Omental fat pad (tissue), 4 donors: ENCODE data around the gene SARDH. TPM values are rescaled to one million over a fixed set of nuclear protein-coding genes. Genes with fewer than 3 reads are reported as not detected.

Experiments
- ATAC-seq: fragments of 150-250 bp; one replicate; pipeline ENCODE4 v1.9.1; 2016; ENCODE audit warnings: mild to moderate bottlenecking, moderate library complexity; ENCODE audit not compliant: low FRiP score
- DNase-seq: peaks from one replicate; pipeline ENCODE4 v3.0.0-alpha.2; 2019; ENCODE audit warnings: low spot score
- total RNA-seq, 4 donors: library from RNA; depleted of rRNA; stranded (reverse); fragments of >200 nt; gene quantifications; one replicate each; pipeline ENCODE4 v1.1.0, GENCODE V29; 2016
- TF ChIP-seq, protein P1 (sequence below), 3 donors: fragments of 450-650 bp; IDR thresholded peaks; one replicate each; pipeline ENCODE4 v1.5.1; 2016 to 2017; ENCODE audit warnings: antibody characterized with exemption in 3 of 3, mild to moderate bottlenecking in 3 of 3, moderate library complexity in 2 of 3

Gene SARDH
- total RNA-seq, 4 donors from 2014 or later = 0.56 to 6.9 (median 1.8) TPM

DNA sequence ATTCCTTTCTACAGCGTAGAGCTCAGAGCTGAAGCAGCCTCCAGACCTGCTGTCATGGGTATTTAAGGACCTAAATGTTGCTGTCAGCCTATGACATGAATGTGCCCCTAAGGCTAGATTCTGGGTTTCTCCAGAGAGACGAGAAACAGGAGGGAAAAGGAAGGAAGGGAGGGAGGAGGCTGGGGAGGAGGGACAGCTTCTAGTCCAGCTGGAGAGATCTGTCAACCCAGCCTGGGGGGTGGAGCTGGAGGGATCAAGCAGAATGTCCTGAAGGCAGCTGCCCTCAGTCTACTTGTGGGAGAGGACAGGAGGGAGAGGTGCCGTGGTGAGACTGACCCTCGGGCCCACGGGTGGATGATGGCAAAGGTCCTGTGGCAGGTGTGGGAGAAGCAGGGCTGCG lies 103.1 kb downstream of the SARDH start:
- TF ChIP-seq, protein P1, sequence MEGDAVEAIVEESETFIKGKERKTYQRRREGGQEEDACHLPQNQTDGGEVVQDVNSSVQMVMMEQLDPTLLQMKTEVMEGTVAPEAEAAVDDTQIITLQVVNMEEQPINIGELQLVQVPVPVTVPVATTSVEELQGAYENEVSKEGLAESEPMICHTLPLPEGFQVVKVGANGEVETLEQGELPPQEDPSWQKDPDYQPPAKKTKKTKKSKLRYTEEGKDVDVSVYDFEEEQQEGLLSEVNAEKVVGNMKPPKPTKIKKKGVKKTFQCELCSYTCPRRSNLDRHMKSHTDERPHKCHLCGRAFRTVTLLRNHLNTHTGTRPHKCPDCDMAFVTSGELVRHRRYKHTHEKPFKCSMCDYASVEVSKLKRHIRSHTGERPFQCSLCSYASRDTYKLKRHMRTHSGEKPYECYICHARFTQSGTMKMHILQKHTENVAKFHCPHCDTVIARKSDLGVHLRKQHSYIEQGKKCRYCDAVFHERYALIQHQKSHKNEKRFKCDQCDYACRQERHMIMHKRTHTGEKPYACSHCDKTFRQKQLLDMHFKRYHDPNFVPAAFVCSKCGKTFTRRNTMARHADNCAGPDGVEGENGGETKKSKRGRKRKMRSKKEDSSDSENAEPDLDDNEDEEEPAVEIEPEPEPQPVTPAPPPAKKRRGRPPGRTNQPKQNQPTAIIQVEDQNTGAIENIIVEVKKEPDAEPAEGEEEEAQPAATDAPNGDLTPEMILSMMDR (IDR thresholded peaks at IDR 0.05) = no peak
- DNase-seq (no peak), ATAC-seq (no peak)

GRCh38 chr9:133634081-133634691 lies 104.0 kb downstream of the SARDH start:
- ATAC-seq = no peak
- TF ChIP-seq, protein P1 (IDR thresholded peaks at IDR 0.05) = no peak
- no peak for DNase-seq

- ATAC-seq (no peak), DNase-seq (no peak)
- TF ChIP-seq, protein P1 (IDR thresholded peaks at IDR 0.05) = no peak
Observed at GRCh38 chr9:133633681-133634080, 104.5 kb downstream of the SARDH start.

DNA sequence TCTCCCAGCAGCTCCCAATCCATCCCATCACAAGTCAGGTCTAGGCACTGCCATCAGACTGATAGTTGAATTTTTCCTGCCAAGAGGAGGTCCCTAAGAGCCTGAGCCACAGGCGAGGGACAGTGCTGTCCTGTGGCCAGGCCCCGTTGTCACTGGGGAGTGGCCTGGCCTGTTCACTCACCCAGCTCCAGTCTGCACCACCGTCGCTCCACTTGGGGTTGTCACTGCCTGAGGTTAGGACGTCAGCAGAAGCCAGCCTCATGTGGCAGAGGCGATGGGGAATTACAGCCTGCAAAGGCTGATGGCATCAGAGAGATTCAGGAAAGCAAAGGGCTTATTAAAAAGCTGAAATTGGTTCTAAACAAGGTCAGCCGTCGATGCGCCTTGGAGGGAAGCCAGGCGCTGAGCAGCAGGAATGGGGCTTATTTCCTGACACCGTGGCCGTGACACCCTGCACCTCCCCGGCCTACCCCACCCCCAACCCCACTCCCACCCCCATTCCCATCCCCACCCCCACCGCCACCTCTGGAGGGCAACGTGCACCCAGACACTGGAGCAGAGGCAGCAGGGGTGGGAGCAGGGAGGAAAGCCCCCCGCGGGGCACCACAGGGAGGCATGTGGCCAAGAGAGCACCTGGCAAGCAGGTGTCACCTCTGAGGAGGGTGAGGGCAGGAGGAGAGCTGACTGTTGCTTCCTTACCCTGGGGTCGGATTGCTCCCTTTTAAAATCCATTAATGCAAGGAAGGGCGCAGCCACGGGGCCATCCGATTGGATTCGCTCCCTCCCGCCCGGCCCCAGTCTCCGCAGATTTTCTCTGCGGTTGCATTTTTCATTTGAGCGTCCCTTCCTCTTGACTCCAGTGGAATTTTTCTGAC lies 105.1 kb downstream of the SARDH start:
- no peak for ATAC-seq
- no peak for DNase-seq
- TF ChIP-seq, protein P1 (IDR thresholded peaks at IDR 0.05) = no peak

- TF ChIP-seq, protein P1 (IDR thresholded peaks at IDR 0.05) = no peak
- DNase-seq = no peak
- ATAC-seq = no peak
Observed at GRCh38 chr9:133631111-133631510, 107.0 kb downstream of the SARDH start.

GRCh38 chr9:133629221-133630110 lies 108.7 kb downstream of the SARDH start:
- ATAC-seq (no peak), DNase-seq (no peak)
- TF ChIP-seq, protein P1 (IDR thresholded peaks at IDR 0.05) = no peak
